PC-9 (cell line): Measurements from ENCODE around the gene PAK4.

ENCODE experiments used
- CTCF ChIP-seq: fragments of 200-600 bp; sonication (generic); conservative IDR thresholded peaks from 2 replicates; pipeline ENCODE4 v1.6.1; 2017; ENCODE audit warnings: mixed run types, antibody characterized with exemption, mild to moderate bottlenecking, moderate library complexity
- EZH2 ChIP-seq: fragments of 200-600 bp; sonication (generic); IDR thresholded peaks from 2 replicates; pipeline ENCODE4 v1.8.0; 2017; ENCODE audit warnings: antibody characterized with exemption, low read depth

GRCh38 chr19:39139971-39140453 lies 14.4 kb downstream of the PAK4 start:
- TF ChIP-seq CTCF (no peak), EZH2 (no peak)
